ENCODE results near the gene ENAH. TPM values are rescaled to one million over a fixed set of nuclear protein-coding genes. Genes with fewer than 3 reads are reported as not detected.

The ENAH gene
- total RNA-seq, 4 donors from 2014 or later, result 8.6 to 42.5 (median 35.9) TPM

- no peaks in the 10 kb centered on the region for H3K9me3 ChIP-seq
- H3K27me3 ChIP-seq, result no peaks in the 10 kb centered on the region
- peak overlapping the region; percentile 74 to 92 (median 87) for H3K27ac ChIP-seq
- TF ChIP-seq CTCF (IDR thresholded peaks at IDR 0.05), result no peak
- TF ChIP-seq POLR2A (IDR thresholded peaks at IDR 0.05), result no peak
- intact Hi-C loops (cut with DNase I), result no loop called here
- no peak overlapping the region for H3K4me3 ChIP-seq
- 26 to 41% methylated on average over 5 of the region's 5 CpGs for WGBS, 2 donors
- peaks cover 29 to 74% (median 29%) of the 10 kb centered on the region in 3 donors for H3K4me1 ChIP-seq
- H3K36me3 ChIP-seq, result no peaks in the 10 kb centered on the region
- DNase-seq, result no peak
These were observed 198.9 kb downstream of the ENAH start for GRCh38 chr1:225453797-225454648.

- Histone ChIP-seq H3K9me3 (no peaks in the 10 kb centered on the region), H3K36me3 (no peaks in the 10 kb centered on the region), H3K27me3 (no peaks in the 10 kb centered on the region), H3K4me1 (peaks cover 43 to 79% (median 45%) of the 10 kb centered on the region in 3 donors), H3K4me3 (no peak overlapping the region), H3K27ac (peak overlapping the region in 3 of 4 donors; percentile 27 to 92 (median 91))
- intact Hi-C loops (cut with DNase I), result no loop called here
- no peak for TF ChIP-seq POLR2A (IDR thresholded peaks at IDR 0.05)
- TF ChIP-seq CTCF (IDR thresholded peaks at IDR 0.05), result no peak
- WGBS, 2 donors, result 86 to 89% methylated on average over 12 to 18 of the region's 25 CpGs
- no peak for DNase-seq
These were observed 200.9 kb downstream of the ENAH start for GRCh38 chr1:225451840-225452515.

GRCh38 chr1:225451340-225451739 is 201.6 kb downstream of the ENAH start:
- Histone ChIP-seq H3K9me3 (no peaks in the 10 kb centered on the region), H3K4me1 (peaks cover 49 to 86% (median 51%) of the 10 kb centered on the region in 3 donors), H3K27ac (peak overlapping the region; percentile 68 to 92 (median 88)), H3K27me3 (no peaks in the 10 kb centered on the region), H3K4me3 (no peak overlapping the region), H3K36me3 (no peaks in the 10 kb centered on the region)
- TF ChIP-seq CTCF (IDR thresholded peaks at IDR 0.05) (no peak), POLR2A (IDR thresholded peaks at IDR 0.05) (no peak)
- intact Hi-C loops (cut with DNase I), result no loop called here
- WGBS, 2 donors, result 57 to 90% methylated on average over 3 to 4 of the region's 6 CpGs
- no peak for DNase-seq

GRCh38 chr1:225450491-225451191 is 202.3 kb downstream of the ENAH start:
- Histone ChIP-seq H3K4me3 (no peak overlapping the region), H3K9me3 (no peaks in the 10 kb centered on the region), H3K36me3 (no peaks in the 10 kb centered on the region), H3K27ac (peak overlapping the region; percentile 68 to 92 (median 88)), H3K27me3 (no peaks in the 10 kb centered on the region), H3K4me1 (peaks cover 56 to 90% (median 58%) of the 10 kb centered on the region in 3 donors)
- no peak for DNase-seq
- 50 to 51% methylated on average over 10 to 12 of the region's 12 CpGs for WGBS, 2 donors
- no peak for TF ChIP-seq POLR2A (IDR thresholded peaks at IDR 0.05)
- no peak for TF ChIP-seq CTCF (IDR thresholded peaks at IDR 0.05)
- intact Hi-C loops (cut with DNase I), result no loop called here

Data from esophagus squamous epithelium (tissue), 5 donors.